DOHH2 (cell line): ENCODE results near the gene PGM5.

ENCODE experiments used
- H3F3A ChIP-seq: fragments of 200-600 bp; sonication (generic), shearing (Covaris generic); 2 replicates; pipeline ENCODE4 v1.6.0; 2016; ENCODE audit warnings: antibody characterized with exemption, mild to moderate bottlenecking; ENCODE audit not compliant: control insufficient read depth, insufficient read depth
- H3K27ac ChIP-seq: fragments of 200-600 bp; sonication (generic); 2 replicates; pipeline ENCODE4 v1.5.1; 2014; ENCODE audit warnings: low read depth, mild to moderate bottlenecking, low read length, moderate library complexity
- H3K27me3 ChIP-seq: fragments of 200-600 bp; sonication (generic); 2 replicates; pipeline ENCODE4 v1.6.1; 2014; ENCODE audit warnings: mild to moderate bottlenecking, low read length, mixed read lengths; ENCODE audit not compliant: control insufficient read depth
- H3K36me3 ChIP-seq: fragments of 200-600 bp; sonication (generic); 2 replicates; pipeline ENCODE4 v1.6.1; 2014; ENCODE audit warnings: mild to moderate bottlenecking, low read length, moderate library complexity, mixed read lengths; ENCODE audit not compliant: control insufficient read depth
- H3K4me1 ChIP-seq: fragments of 200-600 bp; sonication (generic); 2 replicates; pipeline ENCODE4 v1.6.1; 2014; ENCODE audit warnings: mild to moderate bottlenecking, low read length, mixed read lengths; ENCODE audit not compliant: control insufficient read depth
- H3K4me2 ChIP-seq: fragments of 200-600 bp; sonication (generic); 2 replicates; pipeline ENCODE4 v1.6.0; 2014; ENCODE audit warnings: mild to moderate bottlenecking, low read length, moderate library complexity
- H3K4me3 ChIP-seq: fragments of 200-600 bp; sonication (generic); 2 replicates; pipeline ENCODE4 v1.5.1; 2014; ENCODE audit warnings: mild to moderate bottlenecking, low read length, mixed read lengths
- H3K79me2 ChIP-seq: fragments of 200-600 bp; sonication (generic); 2 replicates; pipeline ENCODE4 v1.6.1; 2014; ENCODE audit warnings: mild to moderate bottlenecking, low read length, mixed read lengths; ENCODE audit not compliant: control insufficient read depth
- H3K9me2 ChIP-seq: fragments of 200-600 bp; sonication (generic); replicated peaks from 2 replicates; pipeline ENCODE4 v1.6.1; 2014; ENCODE audit warnings: mild to moderate bottlenecking, low read length, mixed read lengths; ENCODE audit not compliant: control insufficient read depth
- H3K9me3 ChIP-seq: fragments of 200-600 bp; sonication (generic); 2 replicates; pipeline ENCODE4 v1.6.1; 2014; ENCODE audit warnings: antibody characterized with exemption, low read length, mixed read lengths; ENCODE audit not compliant: control insufficient read depth, insufficient read depth
- H4K20me1 ChIP-seq: fragments of 200-600 bp; sonication (generic); 2 replicates; pipeline ENCODE4 v1.6.0; 2014; ENCODE audit warnings: low read depth, mild to moderate bottlenecking, antibody characterized with exemption, low read length, moderate library complexity; ENCODE audit not compliant: control insufficient read depth, insufficient read depth
- EZH2phosphoT487 ChIP-seq: fragments of 200-600 bp; sonication (generic); IDR thresholded peaks from 2 replicates; pipeline ENCODE4 v1.6.1; 2017; ENCODE audit warnings: borderline replicate concordance, mild to moderate bottlenecking, antibody characterized with exemption, low read length, moderate library complexity, mixed read lengths
- TF ChIP-seq, protein P1 (sequence below): fragments of 200-600 bp; sonication (generic); IDR thresholded peaks from one replicate; pipeline ENCODE4 v1.5.1; 2014; ENCODE audit warnings: antibody characterized with exemption, mild to moderate bottlenecking, low read depth, low read length; ENCODE audit not compliant: poor library complexity, severe bottlenecking

The PGM5 gene

DNA sequence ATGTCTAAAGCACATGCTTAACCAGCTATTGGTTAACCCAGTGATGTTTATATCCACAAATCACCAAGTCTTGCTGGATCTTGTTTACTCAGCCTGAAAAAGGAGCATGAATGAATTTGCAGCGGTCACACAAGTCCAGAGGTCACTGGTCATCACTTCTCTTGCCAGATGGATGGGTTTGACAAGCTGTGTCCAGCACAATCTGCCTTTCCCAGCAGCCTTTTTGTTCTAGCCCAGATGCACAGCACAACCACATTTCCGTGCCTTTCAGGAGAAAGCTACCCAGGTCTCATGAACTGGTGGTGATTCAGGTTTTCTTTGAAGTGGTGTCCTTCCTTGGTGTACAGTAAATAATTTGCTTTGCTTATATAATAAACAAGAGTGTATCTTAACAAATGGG is 152.1 kb downstream of the PGM5 start:
- H4K20me1 ChIP-seq = no peaks in the 10 kb centered on the region
- peaks cover 7% of the 10 kb centered on the region for H3K4me1 ChIP-seq
- H3K9me2 ChIP-seq = no peaks in the 10 kb centered on the region
- H3K36me3 ChIP-seq = no peaks in the 10 kb centered on the region
- H3K27ac ChIP-seq = no peak overlapping the region
- H3K9me3 ChIP-seq = no peaks in the 10 kb centered on the region
- H3K4me2 ChIP-seq = no peak overlapping the region
- H3K27me3 ChIP-seq = no peaks in the 10 kb centered on the region
- no peaks in the 10 kb centered on the region for H3K79me2 ChIP-seq
- TF ChIP-seq, protein P1, sequence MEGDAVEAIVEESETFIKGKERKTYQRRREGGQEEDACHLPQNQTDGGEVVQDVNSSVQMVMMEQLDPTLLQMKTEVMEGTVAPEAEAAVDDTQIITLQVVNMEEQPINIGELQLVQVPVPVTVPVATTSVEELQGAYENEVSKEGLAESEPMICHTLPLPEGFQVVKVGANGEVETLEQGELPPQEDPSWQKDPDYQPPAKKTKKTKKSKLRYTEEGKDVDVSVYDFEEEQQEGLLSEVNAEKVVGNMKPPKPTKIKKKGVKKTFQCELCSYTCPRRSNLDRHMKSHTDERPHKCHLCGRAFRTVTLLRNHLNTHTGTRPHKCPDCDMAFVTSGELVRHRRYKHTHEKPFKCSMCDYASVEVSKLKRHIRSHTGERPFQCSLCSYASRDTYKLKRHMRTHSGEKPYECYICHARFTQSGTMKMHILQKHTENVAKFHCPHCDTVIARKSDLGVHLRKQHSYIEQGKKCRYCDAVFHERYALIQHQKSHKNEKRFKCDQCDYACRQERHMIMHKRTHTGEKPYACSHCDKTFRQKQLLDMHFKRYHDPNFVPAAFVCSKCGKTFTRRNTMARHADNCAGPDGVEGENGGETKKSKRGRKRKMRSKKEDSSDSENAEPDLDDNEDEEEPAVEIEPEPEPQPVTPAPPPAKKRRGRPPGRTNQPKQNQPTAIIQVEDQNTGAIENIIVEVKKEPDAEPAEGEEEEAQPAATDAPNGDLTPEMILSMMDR = no peak
- TF ChIP-seq EZH2phosphoT487 = no peak
- H3F3A ChIP-seq = no peaks in the 10 kb centered on the region
- no peak overlapping the region for H3K4me3 ChIP-seq

DNA sequence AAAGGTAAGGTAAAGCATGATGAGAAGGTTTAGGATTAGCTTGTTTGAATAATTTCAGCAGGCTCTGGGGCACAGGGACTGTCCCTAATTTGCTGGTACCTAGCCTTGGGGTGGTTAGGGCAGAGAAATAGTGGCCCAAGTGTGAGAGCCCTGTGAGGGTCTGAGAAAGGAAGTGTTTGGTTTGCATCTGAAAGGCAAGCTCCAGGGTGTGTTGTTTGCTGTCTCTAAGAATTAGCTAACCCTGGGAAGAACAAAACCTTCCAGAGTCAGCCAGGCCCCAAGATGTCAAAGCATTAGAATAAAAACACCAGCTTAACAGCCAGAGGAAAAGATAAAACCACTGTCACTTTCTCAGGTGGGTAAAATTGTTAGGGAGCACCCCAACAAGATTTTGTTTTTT is 153.3 kb downstream of the PGM5 start:
- Histone ChIP-seq H3K4me2 (no peak overlapping the region), H3K27me3 (no peaks in the 10 kb centered on the region), H3F3A (no peaks in the 10 kb centered on the region), H3K4me1 (peaks cover 7% of the 10 kb centered on the region), H3K79me2 (no peaks in the 10 kb centered on the region), H3K9me3 (no peaks in the 10 kb centered on the region), H3K27ac (no peak overlapping the region), H3K36me3 (no peaks in the 10 kb centered on the region), H4K20me1 (no peaks in the 10 kb centered on the region), H3K4me3 (no peak overlapping the region), H3K9me2 (no peaks in the 10 kb centered on the region)
- no peak for TF ChIP-seq EZH2phosphoT487
- TF ChIP-seq, protein P1 = no peak

DNA sequence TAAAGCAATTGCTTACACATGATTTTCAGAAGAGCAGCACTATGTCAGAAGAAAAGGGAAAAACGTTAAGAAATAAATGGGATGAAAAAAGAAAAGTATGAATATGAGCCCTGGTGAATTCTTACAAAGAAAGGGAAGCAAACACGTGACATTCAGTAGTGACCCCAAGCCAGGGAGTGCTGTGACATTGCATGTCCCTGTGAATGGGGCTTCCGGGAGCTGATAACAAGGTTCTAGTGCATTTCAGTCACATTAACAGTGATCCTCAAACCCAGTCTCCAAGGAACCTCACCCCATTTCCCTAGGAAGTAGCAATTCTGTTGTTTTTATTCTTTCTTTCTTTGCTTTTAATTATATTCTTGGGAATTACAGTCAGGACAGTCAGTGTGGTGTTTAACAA is 157.0 kb downstream of the PGM5 start:
- Histone ChIP-seq H3K4me1 (no peaks in the 10 kb centered on the region), H3F3A (no peaks in the 10 kb centered on the region), H3K4me3 (no peak overlapping the region), H3K9me2 (no peaks in the 10 kb centered on the region), H4K20me1 (no peaks in the 10 kb centered on the region), H3K9me3 (no peaks in the 10 kb centered on the region), H3K27ac (no peak overlapping the region), H3K4me2 (no peak overlapping the region), H3K36me3 (no peaks in the 10 kb centered on the region), H3K79me2 (no peaks in the 10 kb centered on the region), H3K27me3 (peaks cover 5% of the 10 kb centered on the region; the same call in 1 of the 2 replicates)
- TF ChIP-seq EZH2phosphoT487 = no peak
- TF ChIP-seq, protein P1 = no peak

DNA sequence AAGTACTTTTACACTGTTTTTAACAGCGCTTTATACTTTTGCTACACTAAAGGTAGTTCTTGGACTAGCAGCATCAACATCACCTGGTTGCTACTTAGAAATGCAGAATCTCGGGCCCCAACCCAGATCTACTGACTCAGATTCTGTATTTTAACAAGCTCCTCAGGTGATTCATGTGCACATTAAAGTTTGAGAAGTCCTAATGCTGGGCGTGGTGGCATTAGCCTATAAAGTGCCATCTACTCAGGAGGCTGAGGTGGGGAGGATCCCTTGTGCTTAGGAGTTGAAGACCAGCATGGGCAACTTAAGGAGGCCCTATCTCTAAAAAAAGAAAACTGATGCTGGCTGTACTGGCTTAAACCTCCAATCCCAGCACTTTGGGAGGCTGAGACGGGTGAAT is 157.6 kb downstream of the PGM5 start:
- H3K27ac ChIP-seq = no peak overlapping the region
- TF ChIP-seq, protein P1 = no peak
- TF ChIP-seq EZH2phosphoT487 = no peak
- no peaks in the 10 kb centered on the region for H4K20me1 ChIP-seq
- no peaks in the 10 kb centered on the region for H3F3A ChIP-seq
- H3K9me3 ChIP-seq = no peaks in the 10 kb centered on the region
- H3K4me3 ChIP-seq = no peak overlapping the region
- peaks cover 5% of the 10 kb centered on the region for H3K27me3 ChIP-seq
- no peak overlapping the region for H3K4me2 ChIP-seq
- no peaks in the 10 kb centered on the region for H3K4me1 ChIP-seq
- no peaks in the 10 kb centered on the region for H3K36me3 ChIP-seq
- no peaks in the 10 kb centered on the region for H3K79me2 ChIP-seq
- no peaks in the 10 kb centered on the region for H3K9me2 ChIP-seq
